DLD1 (cell line): ENCODE data around the gene CCDC18.

ENCODE experiments used
- in situ Hi-C: cut with HindIII; loops from 2 replicates; pipeline ENCODE4 v1.10.0; 2017; ENCODE audit warnings: low sequenced_read_pairs

CCDC18 gene

GRCh38 chr1:93304716-93305138 is 124.2 kb downstream of the CCDC18 start:
- in situ Hi-C loops = no loop called here

GRCh38 chr1:93306920-93307319 is 126.4 kb downstream of the CCDC18 start:
- in situ Hi-C loops = no loop called here

GRCh38 chr1:93313026-93313425 is 132.5 kb downstream of the CCDC18 start:
- in situ Hi-C loops = no loop called here

- in situ Hi-C loops = no loop called here
Observed at GRCh38 chr1:93317207-93317606, 136.7 kb downstream of the CCDC18 start.

- in situ Hi-C loops = no loop called here
Observed at GRCh38 chr1:93317943-93318342, 137.4 kb downstream of the CCDC18 start.

GRCh38 chr1:93321720-93322119 is 141.2 kb downstream of the CCDC18 start:
- in situ Hi-C loops = no loop called here

GRCh38 chr1:93322349-93322748 is 141.8 kb downstream of the CCDC18 start:
- in situ Hi-C loops = no loop called here

GRCh38 chr1:93323185-93323820 is 142.8 kb downstream of the CCDC18 start:
- in situ Hi-C loops = no loop called here

GRCh38 chr1:93324486-93325464 is 144.3 kb downstream of the CCDC18 start:
- in situ Hi-C loops = no loop called here
